ENCODE data around the gene PAPSS2.
A peak's percentile ranks its signal among the peaks of the same experiment; 100 is the strongest.
"Not testable (repeated sequence)": the region's sequence is repeated elsewhere in the genome, so short reads cannot be mapped to it uniquely, and the experiment has no call there.

Gene PAPSS2

DNA sequence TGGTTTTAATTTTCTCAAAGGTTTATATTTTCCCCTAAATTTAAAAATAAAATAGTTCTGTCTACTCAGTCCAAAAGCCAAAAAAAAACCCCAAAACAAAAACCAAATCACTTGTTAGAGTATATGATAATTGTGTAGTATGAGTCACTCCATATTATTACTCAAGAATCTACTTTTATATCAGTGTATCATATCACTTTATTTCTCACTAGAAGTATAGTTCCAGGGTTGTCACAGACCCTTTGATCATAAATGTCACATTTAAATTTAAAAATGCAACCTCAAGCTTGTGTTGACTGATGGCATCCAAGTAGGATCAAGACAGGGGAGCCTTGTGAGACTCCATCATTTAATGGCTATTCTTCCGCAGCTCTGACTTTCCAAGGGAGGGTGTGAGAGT lies 61.0 kb downstream of the PAPSS2 start:
- WGBS, 2 experiments = 89 to 100% methylated on average over 1 of the region's 1 CpG
- H3K4me3 ChIP-seq (ENCODE audit: insufficient read depth, low read depth, low read length) = no peak overlapping the region
- no peaks in the 10 kb centered on the region for H3K36me3 ChIP-seq (ENCODE audit: control insufficient read depth, insufficient read depth, low read length)
- no peaks in the 10 kb centered on the region for H3K9me3 ChIP-seq (ENCODE audit: control insufficient read depth, low read length)
- H3K4me1 ChIP-seq (ENCODE audit: control insufficient read depth, insufficient read depth, low read length) = no peaks in the 10 kb centered on the region
- no peak overlapping the region for H3K27ac ChIP-seq (ENCODE audit: insufficient read depth, low read depth, low read length, poor library complexity, severe bottlenecking)
- no peaks in the 10 kb centered on the region for H3K27me3 ChIP-seq (ENCODE audit: control insufficient read depth, insufficient read depth, low read length, poor library complexity, severe bottlenecking)

DNA sequence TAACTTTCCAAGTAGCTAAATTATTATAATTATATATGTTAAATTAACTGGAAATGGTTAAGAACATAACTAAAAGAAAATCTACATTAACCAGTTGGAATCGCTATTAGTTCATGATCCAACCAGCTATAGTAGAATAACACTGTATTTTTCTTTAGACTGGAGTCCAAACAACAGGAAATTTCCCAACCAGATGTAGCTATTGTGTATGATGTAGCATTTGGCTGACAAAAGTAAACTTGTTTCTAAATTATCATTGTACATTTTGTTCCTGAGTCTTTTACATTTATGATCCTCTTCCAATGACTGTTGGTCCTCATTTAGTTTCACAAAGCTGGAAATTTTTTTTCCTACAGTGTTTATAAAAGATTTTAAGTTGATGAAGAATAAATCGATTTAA lies 62.1 kb downstream of the PAPSS2 start:
- Histone ChIP-seq H3K27ac (ENCODE audit: insufficient read depth, low read depth, low read length, poor library complexity, severe bottlenecking) (no peak overlapping the region), H3K4me1 (ENCODE audit: control insufficient read depth, insufficient read depth, low read length) (no peaks in the 10 kb centered on the region), H3K9me3 (ENCODE audit: control insufficient read depth, low read length) (no peaks in the 10 kb centered on the region), H3K36me3 (ENCODE audit: control insufficient read depth, insufficient read depth, low read length) (no peaks in the 10 kb centered on the region), H3K27me3 (ENCODE audit: control insufficient read depth, insufficient read depth, low read length, poor library complexity, severe bottlenecking) (no peaks in the 10 kb centered on the region), H3K4me3 (ENCODE audit: insufficient read depth, low read depth, low read length) (no peak overlapping the region)
- 87 to 92% methylated on average over 1 to 2 of the region's 2 CpGs for WGBS, 2 experiments

DNA sequence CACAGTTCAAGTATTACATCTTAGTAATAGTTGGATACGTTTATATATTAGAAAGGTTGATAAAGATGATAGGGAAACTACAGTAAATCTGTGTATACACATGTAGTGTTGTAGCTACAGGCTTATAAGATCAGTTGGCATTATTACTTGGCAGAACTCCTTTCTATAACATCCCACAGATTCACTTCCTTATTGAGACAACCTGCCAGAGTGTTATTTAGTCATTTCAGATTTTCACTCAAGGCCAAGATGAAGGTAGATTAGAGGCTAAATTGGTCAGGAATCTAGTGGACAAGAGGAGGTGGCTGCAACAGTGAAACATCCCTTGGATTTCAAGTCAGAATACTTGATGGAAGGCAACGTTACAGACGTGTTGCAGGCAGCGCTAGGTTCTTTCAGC lies 63.0 kb downstream of the PAPSS2 start:
- WGBS, 2 experiments = 90 to 91% methylated on average over 4 of the region's 4 CpGs
- Histone ChIP-seq H3K27me3 (ENCODE audit: control insufficient read depth, insufficient read depth, low read length, poor library complexity, severe bottlenecking) (no peaks in the 10 kb centered on the region), H3K4me3 (ENCODE audit: insufficient read depth, low read depth, low read length) (no peak overlapping the region), H3K27ac (ENCODE audit: insufficient read depth, low read depth, low read length, poor library complexity, severe bottlenecking) (no peak overlapping the region), H3K9me3 (ENCODE audit: control insufficient read depth, low read length) (no peaks in the 10 kb centered on the region), H3K36me3 (ENCODE audit: control insufficient read depth, insufficient read depth, low read length) (no peaks in the 10 kb centered on the region), H3K4me1 (ENCODE audit: control insufficient read depth, insufficient read depth, low read length) (no peaks in the 10 kb centered on the region)

DNA sequence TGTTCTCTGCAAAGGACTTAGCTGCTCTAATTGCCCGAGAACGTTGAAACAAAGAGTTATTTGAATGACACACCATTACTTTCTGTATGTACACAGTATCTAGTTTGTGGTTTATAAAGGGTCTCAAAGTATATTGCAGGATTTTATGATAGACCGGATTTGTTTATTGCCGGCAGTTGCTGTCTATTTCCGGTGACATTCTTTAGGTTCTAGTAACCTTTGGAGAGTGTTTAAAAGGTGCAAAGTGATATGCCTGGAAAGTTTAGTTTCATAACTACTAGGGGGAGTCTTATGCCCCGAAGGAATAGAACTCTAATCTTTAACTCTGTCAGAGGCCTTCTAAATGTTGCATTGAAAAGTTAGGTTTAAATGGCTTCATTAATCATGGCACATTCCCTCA lies 63.8 kb downstream of the PAPSS2 start:
- no peak overlapping the region for H3K27ac ChIP-seq (ENCODE audit: insufficient read depth, low read depth, low read length, poor library complexity, severe bottlenecking)
- no peaks in the 10 kb centered on the region for H3K27me3 ChIP-seq (ENCODE audit: control insufficient read depth, insufficient read depth, low read length, poor library complexity, severe bottlenecking)
- no peaks in the 10 kb centered on the region for H3K9me3 ChIP-seq (ENCODE audit: control insufficient read depth, low read length)
- WGBS, 2 experiments = 85 to 94% methylated on average over 6 of the region's 6 CpGs
- no peaks in the 10 kb centered on the region for H3K36me3 ChIP-seq (ENCODE audit: control insufficient read depth, insufficient read depth, low read length)
- no peak overlapping the region for H3K4me3 ChIP-seq (ENCODE audit: insufficient read depth, low read depth, low read length)
- H3K4me1 ChIP-seq (ENCODE audit: control insufficient read depth, insufficient read depth, low read length) = no peaks in the 10 kb centered on the region

DNA sequence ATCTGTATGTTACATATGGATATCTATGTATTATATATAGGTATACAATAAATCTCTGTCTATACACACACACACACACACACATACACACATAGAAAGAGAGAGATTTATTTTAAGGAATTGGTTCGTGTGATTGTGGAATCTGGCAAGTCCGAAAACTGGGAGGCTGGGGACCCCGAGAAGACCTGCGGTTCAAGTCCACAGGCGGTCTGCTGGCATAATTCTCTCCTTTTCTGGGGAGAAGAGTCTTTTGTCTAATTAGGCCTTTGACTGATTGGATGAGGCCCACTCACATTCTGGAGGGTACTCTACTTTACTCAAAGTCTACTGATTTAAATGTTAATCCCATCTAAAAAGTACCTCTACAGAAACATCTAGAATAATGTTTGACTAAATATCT lies 65.1 kb downstream of the PAPSS2 start:
- Histone ChIP-seq H3K4me1 (ENCODE audit: control insufficient read depth, insufficient read depth, low read length) (no peaks in the 10 kb centered on the region), H3K9me3 (ENCODE audit: control insufficient read depth, low read length) (no peaks in the 10 kb centered on the region), H3K4me3 (ENCODE audit: insufficient read depth, low read depth, low read length) (no peak overlapping the region), H3K36me3 (ENCODE audit: control insufficient read depth, insufficient read depth, low read length) (no peaks in the 10 kb centered on the region), H3K27ac (ENCODE audit: insufficient read depth, low read depth, low read length, poor library complexity, severe bottlenecking) (no peak overlapping the region), H3K27me3 (ENCODE audit: control insufficient read depth, insufficient read depth, low read length, poor library complexity, severe bottlenecking) (no peaks in the 10 kb centered on the region)
- WGBS, 2 experiments = 94% methylated on average over 5 of the region's 5 CpGs

DNA sequence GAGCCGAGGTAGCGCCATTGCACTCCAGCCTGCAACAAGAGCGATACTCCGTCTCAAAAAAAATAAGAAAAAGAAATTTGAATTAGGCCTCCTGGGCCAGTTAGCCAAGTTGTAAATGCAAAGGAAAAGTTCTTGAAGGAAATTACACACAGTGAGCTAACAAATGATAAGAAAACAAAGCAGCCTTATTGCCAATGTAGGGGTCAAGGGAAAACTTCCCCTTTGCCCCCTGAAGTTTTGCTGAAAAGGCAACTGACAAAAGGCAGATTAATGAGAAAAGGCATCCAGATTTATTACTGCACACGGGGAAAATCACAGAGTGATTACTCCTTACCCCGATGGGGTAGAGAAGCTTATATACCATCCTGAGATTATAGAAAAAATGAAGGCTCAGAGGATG lies 70.3 kb downstream of the PAPSS2 start:
- Histone ChIP-seq H3K27me3 (ENCODE audit: control insufficient read depth, insufficient read depth, low read length, poor library complexity, severe bottlenecking) (no peaks in the 10 kb centered on the region), H3K4me3 (ENCODE audit: insufficient read depth, low read depth, low read length) (no peak overlapping the region), H3K36me3 (ENCODE audit: control insufficient read depth, insufficient read depth, low read length) (no peaks in the 10 kb centered on the region), H3K9me3 (ENCODE audit: control insufficient read depth, low read length) (no peaks in the 10 kb centered on the region), H3K27ac (ENCODE audit: insufficient read depth, low read depth, low read length, poor library complexity, severe bottlenecking) (no peak overlapping the region), H3K4me1 (ENCODE audit: control insufficient read depth, insufficient read depth, low read length) (peaks cover 4% of the 10 kb centered on the region)
- 89 to 94% methylated on average over 6 of the region's 6 CpGs for WGBS, 2 experiments

DNA sequence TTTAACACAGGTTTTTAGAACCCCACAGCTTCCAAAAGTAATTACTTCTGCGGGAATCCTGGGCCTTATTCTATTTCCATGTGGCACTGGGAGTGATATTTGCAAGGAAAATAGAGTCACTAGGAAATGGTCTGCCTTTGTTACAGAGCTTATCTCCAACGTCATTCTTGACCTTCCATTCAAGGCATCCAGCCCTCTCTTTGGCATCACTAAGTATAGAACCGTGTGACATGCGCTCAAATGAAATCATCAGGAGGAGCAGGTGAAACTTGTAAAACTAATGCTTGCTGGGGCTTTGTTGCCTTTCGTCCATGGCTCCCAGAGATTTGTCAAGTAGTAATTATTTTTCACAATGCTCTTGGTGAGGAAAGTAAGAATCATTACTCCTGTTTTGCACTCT lies 73.4 kb downstream of the PAPSS2 start:
- H3K27ac ChIP-seq (ENCODE audit: insufficient read depth, low read depth, low read length, poor library complexity, severe bottlenecking) = no peak overlapping the region
- 91 to 92% methylated on average over 5 of the region's 5 CpGs for WGBS, 2 experiments
- no peaks in the 10 kb centered on the region for H3K9me3 ChIP-seq (ENCODE audit: control insufficient read depth, low read length)
- H3K27me3 ChIP-seq (ENCODE audit: control insufficient read depth, insufficient read depth, low read length, poor library complexity, severe bottlenecking) = no peaks in the 10 kb centered on the region
- no peak overlapping the region for H3K4me3 ChIP-seq (ENCODE audit: insufficient read depth, low read depth, low read length)
- H3K4me1 ChIP-seq (ENCODE audit: control insufficient read depth, insufficient read depth, low read length) = peaks cover 5% of the 10 kb centered on the region
- no peaks in the 10 kb centered on the region for H3K36me3 ChIP-seq (ENCODE audit: control insufficient read depth, insufficient read depth, low read length)

DNA sequence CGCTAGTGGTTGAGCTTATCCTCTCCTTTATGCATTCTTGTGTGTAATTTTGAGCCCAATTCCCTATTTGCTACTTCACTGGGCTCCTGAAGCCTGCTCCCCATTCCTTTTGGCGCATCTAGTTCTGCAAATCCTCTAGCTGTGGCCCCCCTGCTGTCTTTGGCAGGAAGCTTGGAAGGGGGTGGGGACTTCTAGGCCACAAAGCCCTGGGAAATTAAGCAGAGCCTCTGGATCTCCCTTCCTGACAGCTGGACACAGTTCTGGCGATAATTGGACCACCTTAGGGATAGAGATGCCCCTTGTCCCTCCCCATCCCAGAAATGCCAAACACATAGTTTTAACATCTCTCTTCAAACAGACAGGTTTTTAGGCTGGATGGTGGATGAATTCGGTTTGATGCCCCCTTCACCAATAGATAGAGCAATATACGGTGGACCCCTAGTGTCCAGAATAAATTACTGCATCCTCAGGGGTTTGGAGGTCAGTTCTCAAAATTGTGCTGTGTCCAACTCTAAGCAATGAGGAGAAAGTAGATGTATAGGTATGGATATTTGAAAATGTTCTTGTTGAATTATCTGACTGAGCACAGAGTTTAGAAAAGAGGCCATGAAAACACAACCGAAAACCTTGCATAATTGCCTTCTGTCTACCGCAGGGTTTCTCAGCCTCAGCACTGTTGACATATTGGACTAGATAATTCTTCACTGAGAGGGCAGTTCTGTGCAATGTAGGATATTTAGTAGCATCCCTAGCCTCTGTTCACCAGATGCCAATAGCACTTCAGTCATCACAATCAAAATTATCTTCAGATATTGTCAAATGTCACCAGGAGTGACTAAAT lies 75.5 kb downstream of the PAPSS2 start:
- H3K9me3 ChIP-seq (ENCODE audit: control insufficient read depth, low read length) = no peaks in the 10 kb centered on the region
- H3K4me1 ChIP-seq (ENCODE audit: control insufficient read depth, insufficient read depth, low read length) = peaks cover 5% of the 10 kb centered on the region
- WGBS, 2 experiments = 15 to 20% methylated on average over 6 to 7 of the region's 7 CpGs
- H3K27ac ChIP-seq (ENCODE audit: insufficient read depth, low read depth, low read length, poor library complexity, severe bottlenecking) = no peak overlapping the region
- no peaks in the 10 kb centered on the region for H3K36me3 ChIP-seq (ENCODE audit: control insufficient read depth, insufficient read depth, low read length)
- peak overlapping the region; percentile 27 for H3K4me3 ChIP-seq (ENCODE audit: insufficient read depth, low read depth, low read length)
- H3K27me3 ChIP-seq (ENCODE audit: control insufficient read depth, insufficient read depth, low read length, poor library complexity, severe bottlenecking) = no peaks in the 10 kb centered on the region

DNA sequence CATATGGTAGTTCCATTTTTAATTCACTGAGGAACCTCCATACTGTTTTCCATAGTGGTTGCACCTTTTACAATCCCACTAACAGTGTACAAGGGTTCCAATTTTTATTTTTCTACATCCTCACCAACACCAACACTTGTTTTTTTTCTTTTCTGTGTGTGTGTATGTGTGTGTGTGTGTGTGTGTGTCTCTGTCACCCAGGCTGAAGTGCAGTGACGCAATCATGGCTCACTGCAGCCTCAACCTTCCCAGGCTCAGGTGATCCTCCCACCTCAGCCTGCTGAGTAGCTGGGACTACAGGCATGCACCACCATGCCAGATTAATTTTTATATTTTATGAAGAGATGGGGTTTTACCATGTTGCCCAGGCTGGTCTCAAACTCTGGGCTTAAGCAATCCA lies 78.6 kb downstream of the PAPSS2 start:
- H3K4me1 ChIP-seq (ENCODE audit: control insufficient read depth, insufficient read depth, low read length); H3K9me3 ChIP-seq (ENCODE audit: control insufficient read depth, low read length); H3K4me3 ChIP-seq (ENCODE audit: insufficient read depth, low read depth, low read length); H3K27me3 ChIP-seq (ENCODE audit: control insufficient read depth, insufficient read depth, low read length, poor library complexity, severe bottlenecking); H3K36me3 ChIP-seq (ENCODE audit: control insufficient read depth, insufficient read depth, low read length); H3K27ac ChIP-seq (ENCODE audit: insufficient read depth, low read depth, low read length, poor library complexity, severe bottlenecking): not testable (repeated sequence)
- 100% methylated on average over 1 of the region's 1 CpG for WGBS, 2 experiments

DNA sequence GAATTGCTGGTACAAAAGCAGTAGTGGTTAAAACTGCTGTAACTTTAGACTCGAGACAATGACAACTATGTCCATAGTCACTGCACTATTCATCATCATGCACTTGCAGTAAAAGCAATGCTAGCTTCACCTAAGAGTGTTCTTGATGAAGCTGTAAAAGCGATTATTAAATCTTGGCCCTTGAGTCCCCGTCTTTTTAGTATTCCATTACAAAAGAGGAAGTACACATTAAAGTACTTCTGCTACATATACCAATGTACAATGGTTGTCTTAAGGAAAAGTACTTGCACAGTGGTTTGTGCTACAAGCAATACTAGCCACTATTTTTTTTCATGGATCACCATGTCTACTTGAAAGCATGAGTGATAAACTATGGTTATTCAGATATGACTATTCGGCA lies 80.0 kb downstream of the PAPSS2 start:
- Histone ChIP-seq H3K36me3 (ENCODE audit: control insufficient read depth, insufficient read depth, low read length) (no peaks in the 10 kb centered on the region), H3K27ac (ENCODE audit: insufficient read depth, low read depth, low read length, poor library complexity, severe bottlenecking) (no peak overlapping the region), H3K9me3 (ENCODE audit: control insufficient read depth, low read length) (no peaks in the 10 kb centered on the region), H3K4me3 (ENCODE audit: insufficient read depth, low read depth, low read length) (no peak overlapping the region), H3K27me3 (ENCODE audit: control insufficient read depth, insufficient read depth, low read length, poor library complexity, severe bottlenecking) (no peaks in the 10 kb centered on the region), H3K4me1 (ENCODE audit: control insufficient read depth, insufficient read depth, low read length) (peaks cover 3% of the 10 kb centered on the region)
- WGBS, 2 experiments = 93 to 94% methylated on average over 4 of the region's 4 CpGs

DNA sequence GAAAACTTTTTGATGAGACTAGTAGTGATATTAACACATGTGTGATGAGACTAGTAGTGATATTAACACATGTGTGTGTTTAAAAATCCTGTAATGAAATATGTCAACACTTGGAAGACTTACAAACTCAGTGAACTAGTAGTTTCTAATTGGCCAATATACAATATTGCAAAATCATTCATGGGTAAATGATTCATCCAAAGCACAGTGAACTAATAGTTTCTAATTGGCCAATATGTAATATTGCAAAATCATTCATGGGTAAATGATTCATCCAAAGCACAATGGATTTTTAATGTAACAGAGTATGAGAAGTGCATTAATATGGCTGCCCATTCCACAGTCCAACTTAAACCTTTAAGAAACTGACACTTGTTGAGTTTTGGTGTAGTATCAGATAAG lies 80.6 kb downstream of the PAPSS2 start:
- H3K4me1 ChIP-seq (ENCODE audit: control insufficient read depth, insufficient read depth, low read length) = no peaks in the 10 kb centered on the region
- H3K27me3 ChIP-seq (ENCODE audit: control insufficient read depth, insufficient read depth, low read length, poor library complexity, severe bottlenecking) = no peaks in the 10 kb centered on the region
- no peak overlapping the region for H3K4me3 ChIP-seq (ENCODE audit: insufficient read depth, low read depth, low read length)

More for the DNA sequence above, 80.6 kb downstream of the PAPSS2 start:
- no peak overlapping the region for H3K27ac ChIP-seq (ENCODE audit: insufficient read depth, low read depth, low read length, poor library complexity, severe bottlenecking)
- H3K9me3 ChIP-seq (ENCODE audit: control insufficient read depth, low read length) = no peaks in the 10 kb centered on the region
- H3K36me3 ChIP-seq (ENCODE audit: control insufficient read depth, insufficient read depth, low read length) = no peaks in the 10 kb centered on the region
